Activated CD4-positive, CD25-positive, alpha-beta regulatory T cell treated with anti-CD3 and anti-CD28 coated beads, Interleukin-2, amount 50 U/mL, for 72 hours (primary cell): Measurements from ENCODE around the gene NPHP4.
"Not testable (repeated sequence)": the region's sequence is repeated elsewhere in the genome, so short reads cannot be mapped to it uniquely, and the experiment has no call there.

ENCODE experiments used
- DNase-seq: peaks from one replicate; pipeline ENCODE4 v3.0.0; 2021

NPHP4 gene

DNA sequence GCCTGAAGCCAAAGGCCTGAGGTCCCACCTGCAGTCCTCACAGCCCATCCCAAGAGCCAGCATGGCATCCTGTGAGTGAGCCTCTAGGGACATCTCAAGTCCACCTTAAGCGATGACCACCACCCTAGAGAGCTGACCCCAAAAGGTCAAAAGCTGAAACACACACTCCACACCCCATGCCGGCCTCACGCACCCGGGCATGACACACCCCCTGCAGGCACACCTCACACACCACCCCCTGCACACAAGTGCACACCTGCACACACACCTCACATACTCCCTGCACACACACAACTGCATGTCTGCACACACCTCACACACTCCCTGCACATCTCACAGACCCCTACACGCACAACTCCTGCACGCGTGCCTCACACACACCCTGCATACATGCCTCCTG, 118.7 kb downstream of the NPHP4 start:
- no peak for DNase-seq

DNA sequence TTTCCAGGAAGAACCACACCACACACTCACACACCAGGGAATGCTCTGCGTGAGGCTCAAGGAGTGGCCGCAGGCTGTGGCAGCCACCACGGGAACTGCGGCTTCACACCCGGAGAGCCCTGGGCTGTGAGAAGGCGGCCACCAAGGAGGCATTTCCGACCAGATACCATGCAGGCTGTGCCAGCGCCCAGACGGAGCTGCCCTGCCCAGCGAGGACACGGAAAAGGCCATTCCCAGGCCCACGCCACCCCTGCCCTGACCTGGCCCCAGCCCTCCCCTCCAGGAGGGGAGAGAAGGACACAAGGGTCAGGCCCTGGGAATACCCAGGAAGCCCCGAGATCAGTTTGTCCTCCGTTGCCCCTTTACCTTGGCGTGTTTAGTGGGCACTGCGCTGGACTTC, 119.3 kb downstream of the NPHP4 start:
- no peak for DNase-seq

DNA sequence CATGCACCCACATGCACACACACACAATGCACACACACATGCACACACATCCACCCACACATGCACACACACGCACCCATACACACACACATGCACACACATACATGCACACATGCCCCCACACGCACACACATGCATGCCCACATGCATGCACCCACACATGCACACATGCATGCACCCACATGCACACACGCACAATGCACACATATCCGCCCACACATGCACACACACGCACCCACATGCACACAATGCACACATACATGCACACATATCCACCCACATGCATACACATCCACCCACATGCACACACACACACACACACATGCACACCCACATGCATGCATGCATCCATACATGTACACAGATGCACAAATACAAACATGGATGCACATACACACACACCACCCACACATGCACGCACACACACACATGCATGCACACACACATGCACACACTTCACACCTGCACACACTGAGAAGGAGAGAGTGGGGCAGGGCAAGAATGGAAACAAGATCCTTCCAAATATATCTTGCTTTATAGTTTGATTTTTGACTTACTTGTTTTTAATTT, 123.2 kb downstream of the NPHP4 start:
- DNase-seq = no peak

DNA sequence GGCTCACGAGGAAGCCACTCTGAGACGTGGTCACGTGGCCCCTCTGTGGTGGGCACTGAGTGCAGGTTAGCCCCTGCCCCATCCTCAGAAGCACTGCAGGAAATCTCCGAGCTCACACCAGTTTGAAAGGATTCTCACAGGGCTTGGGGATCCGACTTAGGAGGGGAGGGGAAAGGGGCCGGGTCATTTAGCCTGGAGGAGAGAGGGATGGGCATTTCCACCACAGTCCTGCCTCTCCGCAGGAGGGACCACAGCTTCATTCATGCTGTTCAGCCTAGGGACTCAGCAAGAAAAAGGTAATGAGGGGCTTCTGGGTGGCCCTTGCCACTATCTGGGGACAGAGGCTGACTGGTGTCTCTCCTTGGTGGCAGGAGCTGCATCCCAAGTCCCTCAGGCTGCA, 126.5 kb downstream of the NPHP4 start:
- DNase-seq = no peak

DNA sequence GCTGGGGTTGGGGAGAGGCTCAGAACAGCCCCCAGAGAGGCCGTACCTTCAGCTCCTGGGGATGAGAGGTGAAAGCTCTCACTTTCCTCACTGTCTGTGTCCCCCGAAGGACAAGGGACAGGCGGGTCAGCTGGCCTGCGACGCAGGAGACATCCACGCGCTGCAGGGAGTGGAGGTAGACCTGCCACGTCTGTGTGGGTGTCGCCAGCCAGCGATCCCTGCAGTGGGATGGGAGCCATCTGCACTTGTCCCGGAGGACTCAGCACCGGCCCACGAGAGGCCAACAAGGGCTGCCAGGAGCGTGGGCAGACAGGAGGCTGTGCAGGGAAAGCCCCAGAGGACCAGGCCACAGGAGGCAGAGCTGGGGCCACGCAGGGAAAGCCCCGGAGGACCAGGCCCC, 127.2 kb downstream of the NPHP4 start:
- DNase-seq = no peak

DNA sequence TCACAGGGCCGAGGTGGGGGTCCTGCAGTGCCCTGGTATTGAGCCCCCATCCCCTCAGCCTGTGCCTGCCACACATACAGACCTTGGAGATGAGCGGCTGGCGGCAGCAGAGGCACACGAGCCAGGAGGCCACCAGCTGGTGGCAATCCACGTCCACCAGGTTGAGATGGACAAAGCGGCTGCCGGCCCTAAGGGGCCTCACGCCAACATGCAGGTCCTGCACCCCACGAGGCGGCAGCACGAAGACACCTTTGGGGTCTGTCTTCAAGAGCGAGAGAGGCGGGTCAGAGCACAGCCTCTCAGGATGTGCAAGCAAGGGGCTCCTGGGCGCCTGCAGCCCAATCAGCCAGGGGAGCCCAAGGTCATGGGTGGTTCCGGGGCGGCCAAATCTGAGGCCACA, 128.0 kb downstream of the NPHP4 start:
- DNase-seq = no peak

DNA sequence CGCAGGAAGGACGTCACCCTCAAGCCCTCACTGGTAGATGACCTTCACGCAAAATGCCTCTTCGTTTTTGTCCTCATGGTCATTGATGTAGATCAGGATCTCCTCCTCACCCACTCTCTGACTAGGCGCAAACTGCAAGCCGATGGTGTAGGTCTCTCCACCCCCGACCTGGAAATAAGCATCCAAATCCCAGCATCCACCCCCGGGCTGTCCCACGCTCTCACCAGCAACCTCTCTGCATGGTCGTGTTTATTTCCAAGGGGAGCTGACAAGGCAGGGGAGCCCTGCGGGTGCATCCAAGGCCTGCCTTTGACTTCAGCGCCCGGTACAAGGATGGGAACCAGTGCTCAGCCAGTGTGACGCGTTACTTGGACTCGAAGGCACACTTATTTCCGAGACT, 129.0 kb downstream of the NPHP4 start:
- no peak for DNase-seq

DNA sequence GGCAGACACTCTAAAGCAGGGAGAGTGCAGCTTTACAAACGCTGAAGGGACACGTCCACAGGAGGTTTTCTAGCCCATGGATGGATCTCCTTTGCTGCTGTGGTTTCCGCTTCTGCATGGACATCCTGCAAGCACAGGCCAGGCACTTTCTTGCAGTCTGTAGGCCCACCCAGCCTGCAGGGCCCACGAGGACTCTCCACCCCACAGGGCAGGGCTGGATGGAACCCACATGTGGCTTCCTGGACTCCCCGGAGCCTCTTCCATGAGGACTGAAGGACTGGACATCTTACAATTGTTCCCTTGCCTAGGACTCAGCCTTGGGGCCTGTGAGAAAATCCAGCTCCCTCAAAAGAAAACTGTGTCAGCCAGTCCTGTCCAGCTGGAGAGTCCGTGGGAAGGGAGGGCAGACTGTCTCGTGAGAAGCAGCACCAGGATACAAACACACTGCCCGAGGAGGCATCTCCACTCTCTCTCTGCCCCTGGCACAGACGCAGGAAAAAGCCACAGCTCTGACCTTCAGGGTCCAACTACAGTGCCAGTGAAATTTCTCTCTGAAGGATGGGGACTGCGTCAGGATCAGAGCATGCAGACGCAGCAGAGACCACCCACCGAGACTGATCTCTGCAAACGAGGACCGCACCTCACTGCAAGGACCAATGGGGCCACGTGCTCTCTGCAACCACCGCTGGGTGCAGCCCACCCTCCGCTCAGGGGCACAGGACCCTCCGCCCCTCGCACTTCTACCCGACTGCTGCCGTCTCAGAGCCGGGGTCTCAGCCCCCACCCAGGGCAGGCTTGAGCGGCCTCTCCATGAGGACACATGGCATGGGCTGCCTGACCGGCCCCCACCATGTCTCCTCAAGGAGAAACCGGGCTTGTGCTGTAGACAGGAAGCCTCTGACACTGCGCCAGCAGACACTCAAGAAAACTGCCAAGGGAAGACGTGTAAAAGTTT, 130.1 kb downstream of the NPHP4 start:
- no peak for DNase-seq

DNA sequence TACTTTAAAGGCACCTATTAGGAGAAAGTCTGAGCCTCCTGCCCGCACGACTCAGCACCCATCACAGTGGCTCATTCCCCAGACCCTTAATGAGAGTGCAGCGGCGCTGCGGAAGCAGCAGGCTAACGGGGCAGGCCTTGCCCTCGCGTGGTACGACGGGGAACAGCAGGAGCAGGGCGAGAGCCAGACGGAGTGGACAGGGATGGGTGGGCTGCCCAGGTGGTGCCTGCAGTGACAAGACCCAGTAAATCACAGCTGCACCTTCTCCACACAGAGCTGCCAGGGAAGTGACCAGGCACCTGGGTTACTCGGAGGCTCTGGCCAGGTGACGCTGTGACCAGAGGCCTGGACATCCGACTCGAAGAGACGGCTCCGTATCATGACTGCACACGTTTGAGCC, 131.9 kb downstream of the NPHP4 start:
- DNase-seq = no peak

DNA sequence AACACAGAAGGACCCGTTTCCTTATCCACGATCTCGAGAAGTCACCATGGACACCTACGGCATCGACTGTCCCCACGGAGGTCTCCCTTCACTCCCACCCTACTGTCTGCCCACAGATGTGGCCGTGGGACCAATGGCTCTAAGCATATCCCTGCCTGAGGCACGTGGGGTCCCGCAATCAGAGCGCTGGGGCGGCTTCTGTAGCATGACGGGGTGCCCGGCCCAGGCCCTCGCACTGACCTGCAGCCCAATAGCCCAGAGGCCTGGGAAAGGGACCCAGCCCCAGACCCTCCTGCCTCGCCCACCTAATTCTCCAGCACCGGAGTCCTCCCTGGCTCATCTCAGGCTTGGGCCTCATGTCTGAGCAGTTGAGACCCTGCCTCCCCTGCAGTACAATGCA, 132.5 kb downstream of the NPHP4 start:
- DNase-seq = no peak

DNA sequence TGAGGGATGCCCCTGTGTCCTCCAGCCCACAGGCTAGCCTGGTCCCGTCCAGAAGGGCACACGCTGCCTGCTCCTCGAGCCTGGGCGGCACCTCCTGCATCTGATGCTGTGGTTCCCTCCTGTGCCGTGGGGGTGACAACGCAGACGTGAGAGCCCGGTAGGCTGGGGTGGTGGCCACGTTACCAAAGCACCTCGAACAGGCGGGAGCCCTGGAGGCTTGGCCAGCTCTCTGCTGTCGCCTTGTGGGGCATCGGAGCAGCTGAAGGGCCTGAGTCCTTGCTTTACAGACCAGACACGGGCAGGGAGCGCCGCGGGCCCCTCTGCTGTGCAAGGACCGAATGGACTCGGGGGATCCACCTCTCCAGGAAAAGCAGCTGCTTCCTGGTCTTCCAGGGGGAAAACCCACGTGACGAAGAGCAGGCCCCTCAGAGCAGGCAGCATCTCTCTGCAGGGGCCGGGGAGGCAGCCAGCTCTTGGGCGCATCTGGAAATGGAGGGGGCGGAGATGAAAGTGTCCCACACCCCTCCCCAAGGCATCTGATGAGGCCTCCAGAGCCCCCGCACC, 133.3 kb downstream of the NPHP4 start:
- DNase-seq = no peak

DNA sequence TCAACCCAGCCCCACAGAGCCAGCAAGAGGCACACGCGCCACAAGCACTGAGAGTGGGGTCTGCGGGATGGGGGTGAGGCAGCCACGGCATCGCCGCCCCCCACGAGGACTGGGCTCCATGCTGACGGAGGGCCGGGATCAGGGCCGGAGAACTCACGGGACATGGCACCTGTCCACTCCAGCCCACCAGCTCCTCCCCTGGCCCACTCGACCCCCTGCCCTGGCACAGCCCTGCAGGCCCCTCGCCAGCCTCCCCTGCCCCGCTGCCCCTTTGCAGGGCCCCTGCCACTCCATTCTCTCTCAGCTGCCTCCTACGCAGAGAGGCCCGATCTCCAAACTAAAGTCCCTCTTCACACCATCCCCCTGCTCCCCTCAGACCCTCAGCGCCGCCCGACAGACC, 134.0 kb downstream of the NPHP4 start:
- DNase-seq = no peak

DNA sequence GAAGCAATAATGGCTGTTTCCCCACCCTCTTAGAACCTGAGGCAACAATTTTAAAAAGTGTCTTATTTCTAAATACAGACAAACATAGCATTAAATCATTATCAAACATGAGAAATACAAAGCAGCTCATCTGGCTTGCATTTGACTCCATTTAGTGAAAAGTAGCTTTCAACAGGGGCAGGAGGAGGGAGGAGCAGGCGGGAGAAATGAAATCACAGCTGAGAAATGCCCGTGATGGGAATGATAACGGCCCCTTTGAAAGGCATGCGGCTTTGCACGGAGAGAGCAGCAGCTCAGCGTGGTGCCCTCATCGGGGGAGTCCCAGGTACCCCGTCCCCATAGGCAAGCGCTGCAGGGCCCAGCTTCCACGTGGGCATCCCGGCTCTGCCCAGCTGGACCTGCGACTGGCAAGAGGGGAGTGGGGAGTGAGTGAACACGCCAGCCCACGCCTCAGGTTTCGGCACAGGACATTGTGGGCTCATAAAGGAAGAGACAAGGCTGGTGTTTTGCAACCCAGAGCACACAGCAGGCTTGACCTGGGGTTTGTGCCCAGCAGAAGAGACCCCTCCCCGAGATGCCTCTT, 134.6 kb downstream of the NPHP4 start:
- no peak for DNase-seq

DNA sequence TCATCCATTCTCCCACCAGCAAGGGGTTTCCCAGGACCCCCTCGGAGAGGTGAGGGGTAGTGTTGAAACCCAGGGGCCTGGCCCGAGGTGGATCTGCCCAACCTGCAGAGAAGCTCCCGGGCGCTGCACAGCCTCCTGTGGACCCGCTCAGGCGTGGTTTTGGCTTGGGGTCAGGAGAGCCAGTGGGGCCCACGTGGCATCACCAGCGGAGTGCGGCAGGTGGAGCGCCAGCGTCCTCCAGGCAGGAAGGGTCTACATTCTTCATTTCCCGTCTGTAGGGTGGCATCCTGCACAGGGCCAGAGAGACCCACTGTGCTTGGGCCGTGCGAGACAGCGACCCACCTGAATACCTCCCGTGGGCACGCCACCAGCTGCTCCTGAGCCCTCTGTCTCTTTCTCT, 135.2 kb downstream of the NPHP4 start:
- no peak for DNase-seq

DNA sequence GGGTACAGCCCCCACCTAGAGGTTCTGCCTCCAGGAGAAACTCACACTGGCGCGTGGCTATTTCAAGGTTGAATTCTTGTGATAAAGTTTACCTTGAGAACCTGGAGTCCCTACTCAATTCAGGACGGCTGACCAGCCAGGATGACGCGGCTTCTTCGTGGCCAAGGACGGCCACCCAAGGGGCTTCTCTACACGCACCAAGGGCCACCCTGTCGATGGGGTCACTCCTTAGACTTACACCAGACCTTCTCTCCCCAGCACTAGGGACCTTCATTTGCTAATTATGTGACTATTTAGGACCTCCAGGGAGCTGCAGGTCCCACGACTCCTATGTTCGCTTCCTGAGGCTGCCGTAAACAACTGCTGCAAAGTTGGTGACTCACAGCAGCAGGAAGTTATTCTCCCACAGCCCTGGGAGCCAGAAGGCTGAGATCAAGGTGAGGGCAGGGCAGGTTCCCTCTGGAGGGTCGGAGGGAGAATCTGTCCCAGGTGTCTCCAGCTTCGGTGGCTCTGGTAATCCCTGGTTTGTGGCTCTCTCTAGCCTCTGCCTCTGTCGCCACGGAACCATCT, 135.9 kb downstream of the NPHP4 start:
- DNase-seq = no peak

DNA sequence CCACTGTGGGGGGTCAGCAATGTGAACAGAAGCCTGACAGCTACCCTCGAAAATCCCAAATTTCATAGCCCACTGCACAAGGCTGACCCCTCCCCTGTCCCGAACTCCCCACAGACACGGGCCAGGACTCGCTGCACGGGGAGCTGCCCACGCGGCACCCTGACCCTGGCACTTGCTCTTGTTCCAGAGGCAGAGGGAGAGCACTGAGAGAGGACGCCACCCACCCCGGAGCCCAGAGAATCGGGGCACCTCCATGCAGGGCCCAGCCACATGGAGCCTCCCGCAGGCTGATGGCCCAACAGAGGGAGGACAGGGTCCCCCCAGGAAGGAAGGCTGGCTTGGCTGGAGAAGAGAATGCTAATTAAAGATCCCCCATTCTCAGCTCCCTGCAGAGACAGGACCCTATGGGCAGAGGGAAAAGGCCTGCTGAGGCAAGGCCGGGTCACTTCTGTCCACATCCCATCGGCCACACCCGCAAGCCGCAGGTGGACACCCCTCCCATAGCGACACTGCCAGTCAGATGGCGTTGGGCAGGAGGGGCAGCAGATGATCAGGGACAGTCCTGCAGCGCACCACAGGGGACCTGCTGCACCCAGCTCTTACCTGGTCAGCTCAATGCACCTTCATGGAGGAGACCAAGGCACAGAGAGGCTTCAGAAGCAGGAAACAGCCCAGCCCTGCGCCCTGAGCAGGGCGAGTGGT, 136.9 kb downstream of the NPHP4 start:
- DNase-seq = no peak

DNA sequence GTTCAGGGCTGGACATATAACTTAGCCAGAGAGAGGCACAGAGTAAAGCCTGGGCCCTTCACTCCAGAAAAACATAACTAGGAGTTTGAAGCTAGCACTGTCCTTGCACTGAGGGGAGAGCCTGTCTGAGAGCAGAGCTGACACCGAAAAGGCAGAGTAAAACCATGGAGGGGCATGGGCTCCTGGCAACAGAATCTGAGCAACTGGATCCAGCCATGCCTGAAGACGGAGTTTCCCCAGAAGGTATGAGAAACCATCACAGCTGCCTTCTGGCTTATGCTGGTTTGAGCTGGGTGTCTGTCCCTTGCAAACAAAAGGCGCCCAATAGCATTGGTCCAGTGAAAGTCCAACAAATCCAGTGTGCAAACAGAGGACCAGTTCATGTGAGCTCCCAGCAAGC, 137.5 kb downstream of the NPHP4 start:
- no peak for DNase-seq

DNA sequence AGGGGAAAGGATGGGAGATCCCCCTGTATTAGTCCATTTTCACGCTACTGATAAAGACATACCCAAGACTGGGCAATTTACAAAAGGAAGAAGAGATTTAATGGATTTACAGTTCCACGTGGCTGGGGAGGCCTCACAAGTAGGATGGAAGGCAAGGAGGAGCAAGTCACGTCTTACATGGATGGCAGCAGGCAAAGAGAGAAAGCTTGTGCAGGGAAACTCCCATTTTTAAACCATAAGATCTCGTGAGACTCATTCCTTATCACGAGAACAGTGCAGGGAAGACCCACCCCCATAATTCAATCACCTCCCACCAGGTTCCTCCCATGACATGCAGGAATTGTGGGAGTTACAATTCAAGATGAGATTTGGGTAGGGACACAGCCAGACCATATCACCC, 138.4 kb downstream of the NPHP4 start:
- DNase-seq = not testable (repeated sequence)

DNA sequence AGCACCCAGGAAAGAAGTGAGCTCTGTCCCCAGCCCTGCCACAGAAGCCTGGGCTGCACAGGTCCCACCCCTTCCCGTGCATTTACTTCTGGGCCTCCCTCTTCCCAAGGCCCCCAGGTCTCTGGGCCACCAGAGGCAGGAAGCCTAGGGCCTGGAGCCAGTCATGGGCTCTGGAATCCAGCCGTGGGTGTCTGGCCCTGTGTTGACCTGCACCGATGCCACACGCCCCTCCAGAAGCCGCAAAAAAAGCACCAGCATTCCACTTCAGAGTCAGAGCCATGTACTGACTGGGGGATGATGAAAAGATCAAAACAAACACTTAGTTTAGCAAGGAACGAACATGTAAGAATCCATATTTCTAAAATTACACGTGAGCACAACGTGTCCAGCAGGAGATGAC, 141.7 kb downstream of the NPHP4 start:
- no peak for DNase-seq

DNA sequence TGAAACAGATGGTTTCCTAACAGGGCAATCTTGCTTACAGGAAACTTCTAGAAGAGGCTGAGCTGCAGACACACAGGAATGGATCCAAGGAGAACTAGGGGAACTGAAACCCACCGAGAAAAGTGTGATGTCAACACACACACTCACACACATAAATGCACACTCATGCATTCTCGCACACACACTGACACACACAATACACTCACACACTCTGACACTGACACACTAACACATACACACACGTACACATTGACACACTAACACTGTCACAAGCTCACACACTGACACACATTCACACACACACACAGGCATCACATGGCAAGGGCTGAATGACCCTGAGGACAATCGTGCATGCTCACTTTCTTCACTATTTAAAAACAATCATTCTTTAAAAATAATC, 142.7 kb downstream of the NPHP4 start:
- no peak for DNase-seq

DNA sequence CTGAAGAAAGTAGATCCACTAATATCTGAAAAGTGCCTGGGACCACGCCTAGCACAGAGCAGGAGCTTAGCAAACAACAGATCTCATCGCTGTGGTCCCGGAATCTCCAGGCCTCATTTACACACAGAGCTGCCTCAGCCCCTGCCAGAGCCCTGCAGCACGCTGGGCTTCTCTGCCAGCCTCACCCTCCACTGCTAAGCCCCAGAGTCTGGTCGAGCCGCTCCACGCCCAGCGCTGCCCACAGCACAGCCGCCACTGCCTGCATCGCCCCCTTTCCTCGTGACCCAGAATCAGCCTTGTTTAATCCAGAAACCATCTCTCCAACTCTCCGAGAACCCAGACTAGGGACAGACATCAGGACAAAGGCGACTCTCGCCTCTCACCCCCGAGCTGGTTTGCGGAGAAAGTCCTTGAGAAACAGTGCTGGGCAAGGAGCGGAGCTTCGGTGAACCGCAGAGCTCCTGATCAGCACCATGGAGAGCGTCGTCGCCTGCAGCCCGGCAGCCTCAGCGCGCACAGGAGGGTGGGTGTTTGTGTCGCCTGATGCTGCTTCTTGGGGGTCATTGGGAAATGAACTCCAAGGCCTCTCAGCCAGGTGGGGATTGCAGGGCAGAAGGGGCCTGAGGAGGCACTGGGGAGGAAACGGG, 145.1 kb downstream of the NPHP4 start:
- DNase-seq = no peak

DNA sequence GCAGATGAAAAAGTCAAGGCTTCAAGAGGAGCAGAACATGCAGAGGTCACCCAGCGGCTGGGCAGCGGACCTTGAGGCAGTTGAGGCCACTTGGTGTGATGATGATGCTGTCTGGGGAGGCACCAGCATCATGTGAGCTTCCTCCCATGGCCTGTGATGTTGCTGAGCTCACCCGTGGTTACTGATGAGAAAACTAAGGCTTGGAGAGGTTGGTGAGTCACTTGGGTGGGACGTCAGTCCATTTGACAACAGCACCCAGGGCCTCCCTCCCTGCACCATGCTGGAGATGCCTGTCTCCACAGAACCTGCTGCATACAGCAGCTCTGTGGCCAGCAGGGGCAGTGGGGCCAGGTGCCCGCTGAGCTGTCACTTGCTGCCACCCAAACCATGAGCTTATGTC, 146.8 kb downstream of the NPHP4 start:
- no peak for DNase-seq

DNA sequence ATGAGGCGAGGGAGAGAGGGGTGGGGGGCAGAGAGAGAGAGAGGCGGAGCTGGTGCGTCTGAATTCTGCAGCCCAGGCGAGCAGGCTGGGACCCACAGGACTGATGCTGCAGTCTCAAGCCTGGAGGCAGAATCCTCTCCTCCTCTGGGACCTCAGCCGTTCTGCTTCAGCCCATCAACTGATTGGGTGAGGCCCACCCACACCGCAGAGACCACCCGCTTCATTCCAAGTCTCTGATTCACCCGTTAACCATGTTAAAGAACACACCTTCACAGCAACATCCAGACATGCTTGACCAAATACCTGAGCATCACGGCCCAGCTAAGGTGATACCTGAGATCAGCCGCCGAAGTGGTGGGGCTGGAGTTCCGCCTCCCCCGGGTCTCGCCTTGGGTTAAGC, 147.8 kb downstream of the NPHP4 start:
- no peak for DNase-seq
